Stimulated activated CD8-positive, alpha-beta memory T cell treated with anti-CD3 and anti-CD28 coated beads, Interleukin-2, amount 100 ng/mL, for 48 hours (primary cell): Measurements from ENCODE around the gene SMIM30.
"Not testable (repeated sequence)": the region's sequence is repeated elsewhere in the genome, so short reads cannot be mapped to it uniquely, and the experiment has no call there.

Experiments
- DNase-seq, 2 donors: peaks; one replicate each; pipeline ENCODE4 v3.0.0-alpha.2; 2020; ENCODE audit warnings: low read depth in 2 of 2

Gene SMIM30, protein sequence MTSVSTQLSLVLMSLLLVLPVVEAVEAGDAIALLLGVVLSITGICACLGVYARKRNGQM

DNA sequence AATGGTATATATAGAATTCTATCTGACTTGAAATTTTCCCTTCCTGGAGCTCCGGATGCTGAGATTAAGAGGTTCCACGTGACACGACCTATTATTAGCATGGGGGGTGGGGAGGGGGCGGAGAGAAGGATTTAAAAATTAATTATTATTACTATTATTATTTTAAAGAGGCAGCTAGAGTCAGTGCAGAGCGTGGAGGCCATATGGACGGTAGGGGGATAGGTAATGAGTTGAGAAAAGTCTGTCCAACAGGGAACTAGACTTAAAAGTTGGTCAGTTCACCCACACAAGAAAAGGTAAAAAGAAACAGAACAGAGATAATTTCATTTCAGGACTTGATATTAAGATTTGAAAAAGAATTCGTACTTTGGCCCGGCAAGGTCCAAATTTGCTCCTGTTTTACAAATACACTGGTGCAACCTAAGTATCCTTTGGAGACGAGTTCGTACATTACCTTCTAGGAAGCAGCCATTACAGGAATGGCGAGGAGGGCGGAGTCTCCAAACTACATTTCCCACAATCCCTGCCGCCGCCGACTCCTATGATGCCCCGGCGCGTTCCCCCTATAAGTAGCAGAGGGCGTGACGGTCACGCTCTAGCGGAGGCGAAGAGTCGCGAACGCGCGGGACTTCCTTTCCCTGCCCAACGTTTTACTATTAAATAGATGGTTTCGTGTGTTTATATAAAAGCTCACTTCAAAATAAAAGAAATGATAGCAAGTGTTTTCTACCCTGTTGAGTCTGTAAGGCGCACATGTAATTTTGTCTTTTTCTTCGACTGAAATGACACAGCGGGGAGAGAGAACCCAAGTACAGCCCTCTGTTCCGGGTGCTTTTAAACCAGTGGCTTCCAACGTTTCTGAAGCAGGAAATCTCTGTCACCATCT lies at the start of gene SMIM30:
SMIM30 (minus strand) TSS at position 481 of the 886 bp plus-strand sequence. CDS start 976 bp downstream, outside the sequence.
- peak; percentile 77 to 79 for DNase-seq

- not testable (repeated sequence) for DNase-seq
Observed at GRCh38 chr7:113166176-113166575, 47.8 kb upstream of the SMIM30 start.

DNA sequence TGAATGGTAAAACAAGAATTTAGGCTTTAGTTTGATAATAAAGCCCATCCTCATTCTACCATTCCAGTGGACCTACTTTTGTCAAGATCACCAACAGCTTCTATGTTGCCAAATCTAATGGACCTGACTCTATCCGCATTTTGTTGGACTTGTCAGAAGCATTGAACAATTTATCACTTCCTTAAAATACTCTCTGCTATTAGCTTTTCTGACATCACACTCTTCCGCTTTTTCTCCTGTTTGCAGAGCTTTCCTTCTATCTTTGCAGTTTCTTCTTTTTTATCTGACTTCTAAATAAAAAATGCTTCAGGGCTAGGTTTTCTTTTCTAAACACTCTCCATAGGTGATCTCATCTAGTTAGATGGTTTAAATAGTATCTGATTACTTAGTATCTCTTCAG lies 42.7 kb upstream of the SMIM30 start:
- no peak for DNase-seq

GRCh38 chr7:113159746-113160339 lies 41.5 kb upstream of the SMIM30 start:
- no peak for DNase-seq

DNA sequence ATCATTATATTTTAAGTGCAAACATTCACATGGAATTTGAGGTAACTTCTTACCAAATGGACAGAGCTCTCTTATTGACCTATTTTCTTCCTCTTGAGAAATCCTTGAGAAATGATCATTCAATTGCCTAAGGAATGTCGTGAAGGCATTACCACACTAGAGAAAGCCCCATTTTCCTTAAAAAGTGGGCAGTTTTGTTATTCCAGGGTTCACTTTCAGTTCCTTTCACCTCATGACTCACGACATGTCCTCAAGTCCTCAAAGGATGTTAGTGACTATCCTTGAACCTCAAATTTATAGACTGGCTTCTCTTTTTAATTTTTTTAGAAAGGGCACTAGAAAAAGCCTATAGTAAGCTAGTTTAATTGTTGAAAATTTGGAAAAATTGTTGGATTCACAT lies 40.4 kb upstream of the SMIM30 start:
- no peak for DNase-seq

DNA sequence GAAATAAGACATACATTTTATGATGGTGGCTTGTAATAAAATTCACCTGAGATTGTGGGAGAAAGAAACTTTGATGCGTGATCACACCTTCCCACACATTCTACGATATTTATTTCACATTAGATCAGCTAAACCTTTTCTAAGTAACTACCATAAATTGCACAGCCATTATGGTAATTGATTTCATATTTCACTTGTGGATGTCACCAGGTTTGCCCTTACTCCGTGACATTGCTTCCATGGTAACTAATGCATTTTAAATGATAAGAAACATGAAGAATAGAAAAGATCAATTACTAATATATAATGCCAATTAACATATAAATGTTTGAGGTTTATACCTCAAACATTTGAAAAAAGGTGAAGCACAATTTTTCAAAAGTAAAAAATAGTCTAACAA lies 35.8 kb upstream of the SMIM30 start:
- DNase-seq, result no peak

DNA sequence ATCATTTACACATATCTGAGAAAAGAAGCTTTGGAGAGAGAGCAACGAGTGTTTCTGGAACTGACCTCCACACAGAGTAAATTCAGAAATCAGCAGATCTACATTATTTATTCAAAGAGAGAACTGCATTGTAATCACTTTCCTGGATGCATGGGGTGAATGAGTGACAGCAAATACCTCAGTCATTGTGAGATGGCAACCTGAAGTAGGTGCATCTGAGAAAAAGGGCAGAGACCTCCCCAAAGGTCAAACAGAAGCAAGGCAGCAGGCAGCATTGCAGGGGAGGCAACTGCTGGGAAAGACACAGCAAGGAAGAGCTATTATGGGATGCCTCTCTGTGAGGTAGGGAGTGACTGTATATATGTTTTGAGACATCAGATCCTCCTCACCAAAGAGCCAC lies 26.5 kb upstream of the SMIM30 start:
- no peak for DNase-seq

DNA sequence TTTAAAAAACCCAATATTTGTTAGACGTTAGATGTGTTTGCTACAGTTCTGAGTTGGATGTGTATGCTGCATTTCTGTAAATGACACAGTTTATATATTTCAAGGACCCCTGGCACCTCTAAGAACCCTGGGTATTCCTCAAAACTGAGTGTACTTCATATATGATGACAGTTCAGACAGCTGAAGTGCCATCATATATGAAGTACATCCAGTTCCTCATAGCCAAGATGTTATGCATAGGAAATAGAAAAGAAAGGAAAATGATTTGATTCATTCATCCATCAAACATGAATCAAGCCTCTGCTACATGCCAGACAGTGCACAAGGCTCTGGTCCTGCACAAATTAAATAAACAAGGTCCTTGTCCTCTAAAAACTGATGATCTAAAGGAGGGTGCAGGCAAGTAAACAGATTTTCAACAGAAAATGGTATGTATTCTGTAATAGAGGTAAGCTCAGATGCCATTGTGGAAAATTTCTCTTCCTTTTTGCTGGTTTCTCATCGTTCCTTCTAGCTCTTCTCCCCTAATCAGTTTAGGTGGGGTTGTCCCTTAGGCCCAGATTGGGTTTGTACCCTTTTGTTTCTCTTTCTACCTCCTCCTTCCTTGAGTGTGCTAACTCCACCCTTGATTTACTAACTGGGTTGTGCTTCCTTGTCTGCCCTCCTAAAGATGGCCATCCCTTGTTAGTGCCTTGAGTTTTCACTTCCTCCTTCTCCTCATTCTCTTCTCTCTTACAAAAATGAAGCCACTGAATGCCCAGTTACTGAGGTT lies 25.3 kb upstream of the SMIM30 start:
- DNase-seq, result no peak

GRCh38 chr7:113142385-113143119 lies 24.2 kb upstream of the SMIM30 start:
- no peak for DNase-seq

GRCh38 chr7:113141803-113142202 lies 23.4 kb upstream of the SMIM30 start:
- no peak for DNase-seq

- DNase-seq, result no peak
Observed at GRCh38 chr7:113140956-113141355, 22.6 kb upstream of the SMIM30 start.

DNA sequence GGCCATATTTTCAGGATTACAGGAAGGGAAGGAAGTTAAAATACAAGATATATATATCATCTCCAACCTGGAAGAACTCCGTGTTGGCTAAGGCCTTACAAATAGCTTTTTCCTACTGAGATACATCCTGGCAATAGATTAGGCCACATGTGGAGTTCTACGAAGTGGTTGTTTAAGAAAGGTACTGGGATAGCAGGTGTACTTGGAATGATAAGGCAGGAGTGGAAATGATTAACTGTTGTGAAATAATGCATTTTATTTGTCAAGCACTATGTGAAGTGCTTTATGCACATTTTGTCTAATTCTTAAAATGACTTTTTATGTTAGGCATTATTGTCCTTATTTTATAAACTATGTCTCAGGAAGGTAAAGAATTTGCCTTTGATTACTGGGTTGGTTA lies 18.9 kb upstream of the SMIM30 start:
- DNase-seq, result no peak

GRCh38 chr7:113134025-113134424 lies 15.7 kb upstream of the SMIM30 start:
- no peak for DNase-seq

DNA sequence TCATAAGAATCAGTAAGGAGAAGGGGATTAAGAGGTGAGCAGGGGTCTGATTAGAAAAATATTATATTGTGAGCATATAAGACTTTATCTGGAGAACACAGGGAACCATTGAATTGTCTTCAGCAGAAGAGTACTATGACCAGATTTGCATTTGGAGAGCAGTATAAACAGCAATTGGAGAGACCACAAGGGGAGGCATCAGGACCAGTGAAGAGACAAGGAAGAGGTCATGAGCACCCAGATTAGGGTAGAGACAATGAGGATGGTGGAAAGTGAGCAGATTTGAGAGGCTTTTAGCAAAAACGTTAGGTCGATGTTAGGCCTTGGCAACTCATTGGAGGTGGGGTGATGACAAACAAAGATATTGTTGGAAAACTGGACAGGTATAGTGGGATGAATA lies 13.0 kb upstream of the SMIM30 start:
- no peak for DNase-seq

GRCh38 chr7:113128031-113128430 lies 9.7 kb upstream of the SMIM30 start:
- DNase-seq, result no peak

DNA sequence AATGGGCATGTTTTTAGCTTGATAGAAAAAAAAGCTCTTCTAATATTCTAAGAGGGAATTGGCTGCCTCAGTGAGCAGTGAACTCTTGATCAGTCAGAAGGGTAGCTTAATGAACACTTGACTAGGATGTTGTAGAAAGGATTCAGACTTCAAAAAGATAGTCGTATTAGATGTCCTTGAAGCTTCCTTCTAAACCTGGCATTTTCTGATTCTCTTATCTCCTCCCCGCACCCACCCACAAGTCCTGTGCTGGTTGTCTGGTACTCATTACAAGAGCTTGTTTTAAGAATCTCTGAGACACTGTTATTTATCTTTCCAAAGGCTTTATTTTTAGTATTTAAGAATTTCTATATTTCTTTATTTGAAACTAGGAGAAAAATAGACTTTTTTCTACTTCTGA lies 7.4 kb upstream of the SMIM30 start:
- DNase-seq, result no peak

DNA sequence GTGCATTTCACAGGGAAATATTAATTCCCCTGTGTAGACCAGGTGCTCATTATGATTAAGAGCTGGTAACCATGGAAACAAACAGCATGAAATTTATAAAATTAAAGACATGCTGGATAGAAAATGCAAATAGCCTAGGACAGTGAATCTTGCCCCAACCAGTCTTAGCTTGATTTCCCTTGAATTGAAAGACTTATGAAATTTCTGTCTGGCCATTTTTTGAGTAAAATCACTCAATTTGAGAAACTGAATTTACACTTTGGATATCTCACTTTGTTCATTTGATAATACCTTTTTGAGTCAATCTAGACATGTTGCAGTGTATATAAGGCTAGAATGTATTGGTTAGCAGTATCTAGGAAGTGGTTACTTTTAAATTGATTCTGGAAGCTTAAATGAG lies 4.4 kb upstream of the SMIM30 start:
- DNase-seq, result no peak

DNA sequence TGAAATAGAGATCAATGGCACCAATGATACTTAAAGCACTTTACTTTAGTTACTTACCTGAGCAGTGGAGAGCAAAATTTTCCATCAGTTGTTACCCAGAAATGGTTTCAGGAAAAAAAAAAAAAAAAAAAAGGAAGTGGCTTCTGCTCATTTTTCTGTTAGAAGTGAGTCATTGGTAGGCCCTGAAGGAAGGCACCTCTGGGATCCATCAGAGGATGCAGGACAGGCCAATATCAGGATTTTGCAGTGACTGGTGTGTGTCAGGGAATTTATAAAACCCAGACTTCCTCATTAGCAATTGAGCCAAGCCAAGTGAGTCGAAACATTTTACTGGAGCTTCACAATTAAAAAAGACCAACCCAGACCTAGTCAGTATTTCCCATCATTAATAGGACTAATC lies 2.3 kb upstream of the SMIM30 start:
- DNase-seq, result no peak

GRCh38 chr7:113119429-113119828 lies 1.1 kb upstream of the SMIM30 start:
- no peak for DNase-seq

- not testable (repeated sequence) for DNase-seq
Observed at GRCh38 chr7:113117374-113117774, 980 bp downstream of the SMIM30 start.

- DNase-seq, result no peak
Observed at GRCh38 chr7:113113912-113114311, 4.4 kb downstream of the SMIM30 start.

GRCh38 chr7:113109718-113110117 lies 8.6 kb downstream of the SMIM30 start:
- no peak for DNase-seq
